H1 (cell line): ENCODE measurements around the gene C6orf136. TPM values are rescaled to one million over a fixed set of nuclear protein-coding genes. Genes with fewer than 3 reads are reported as not detected.

Experiments
- CTCF ChIA-PET: fragments of 300-600 bp; sonication (Branson Sonifier 250); formaldehyde crosslinking; loops from one replicate; lab custom pipeline; 2021; ENCODE audit not compliant: partially characterized antibody; lab: Charles Lee
- POLR2A ChIA-PET: fragments of 300-600 bp; sonication (Branson Sonifier 250); formaldehyde crosslinking; loops from one replicate; lab custom pipeline; 2021; ENCODE audit warnings: inconsistent platforms; ENCODE audit not compliant: partially characterized antibody; lab: Charles Lee
- DNase-seq, 2 experiments: peaks; one replicate each; pipeline versions ENCODE4 v3.0.0 to v3.0.0-alpha.2; 2010 to 2022; ENCODE audit warnings: low spot score in 2 of 2, low read depth in 1 of 2, mixed read lengths in 1 of 2
- FAIRE-seq: peaks from 2 replicates; lab custom pipeline; 2011; peaks lifted over from hg19 to GRCh38; lab: Jason Lieb, UNC
- H2AFZ ChIP-seq: 2 replicates; pipeline ENCODE4 v1.8.1; 2012; ENCODE audit warnings: low read length, inconsistent platforms
- H2AK5ac ChIP-seq: 2 replicates; pipeline ENCODE4 v1.6.1; 2013; ENCODE audit warnings: low read depth, low read length
- H2BK120ac ChIP-seq: replicated peaks from 2 replicates; pipeline ENCODE3; 2013; ENCODE audit warnings: low read depth, low read length, inconsistent platforms
- H2BK12ac ChIP-seq: 2 replicates; pipeline ENCODE4 v1.6.1; 2013; ENCODE audit warnings: low read depth, low read length
- H2BK15ac ChIP-seq: 2 replicates; pipeline ENCODE4 v1.6.1; 2013; ENCODE audit warnings: low read length
- H2BK20ac ChIP-seq: 2 replicates; pipeline ENCODE4 v1.6.1; 2013; ENCODE audit warnings: low read length
- H2BK5ac ChIP-seq: 2 replicates; pipeline ENCODE4 v1.6.1; 2013; ENCODE audit warnings: low read depth, low read length
- H3K14ac ChIP-seq: 2 replicates; pipeline ENCODE4 v1.6.1; 2013; ENCODE audit warnings: inconsistent platforms; ENCODE audit not compliant: insufficient read length
- H3K18ac ChIP-seq: 2 replicates; pipeline ENCODE4 v1.6.1; 2013; ENCODE audit warnings: low read length; ENCODE audit errors: extremely low read depth
- H3K23ac ChIP-seq: 2 replicates; pipeline ENCODE4 v1.6.1; 2013; ENCODE audit warnings: inconsistent platforms; ENCODE audit not compliant: insufficient read length
- H3K23me2 ChIP-seq: 2 replicates; pipeline ENCODE4 v1.6.1; 2013; ENCODE audit warnings: low read depth, low read length
- H3K27ac ChIP-seq: 2 replicates; pipeline ENCODE4 v1.6.1; 2011; ENCODE audit warnings: low read depth, low read length, inconsistent platforms
- H3K27me3 ChIP-seq, 4 experiments: replicated peaks in 1 of 4; 1 replicate in 1 of 4; 2 replicates in 3 of 4; pipeline versions ENCODE4 v1.6.1 to v1.8.1; 2011 to 2013; ENCODE audit warnings: low read length in 3 of 4, mild to moderate bottlenecking in 3 of 4, inconsistent platforms in 2 of 4, mixed read lengths in 2 of 4, moderate library complexity in 1 of 4; ENCODE audit not compliant: control insufficient read depth in 3 of 4, insufficient read depth in 3 of 4; ENCODE audit errors: extremely low read depth in 1 of 4
- H3K36me3 ChIP-seq, 4 experiments: 2 replicates each; pipeline versions ENCODE4 v1.6.1 to v1.8.1; 2011 to 2013; ENCODE audit warnings: mild to moderate bottlenecking in 4 of 4, low read length in 3 of 4, moderate library complexity in 2 of 4, control low read depth in 1 of 4, inconsistent platforms in 1 of 4; ENCODE audit not compliant: insufficient read depth in 4 of 4, control insufficient read depth in 2 of 4
- H3K4ac ChIP-seq: replicated peaks from 2 replicates; pipeline ENCODE3; 2013; ENCODE audit warnings: low read length, low read depth, mixed read lengths, inconsistent platforms; ENCODE audit not compliant: insufficient read length
- H3K4me1 ChIP-seq, 4 experiments: replicated peaks in 1 of 4; 1 replicate in 1 of 4; 2 replicates in 3 of 4; pipeline versions ENCODE4 v1.6.1 to v1.8.1; 2011 to 2013; ENCODE audit warnings: low read length in 3 of 4, inconsistent platforms in 2 of 4, mixed read lengths in 1 of 4; ENCODE audit not compliant: insufficient read depth in 4 of 4, control insufficient read depth in 3 of 4
- H3K4me2 ChIP-seq, 2 experiments: 2 replicates each; pipeline versions ENCODE4 v1.6.1 to v1.8.1; 2011 to 2013; ENCODE audit warnings: low read depth in 2 of 2, low read length in 2 of 2, control low read depth in 1 of 2, inconsistent platforms in 1 of 2, mild to moderate bottlenecking in 1 of 2; ENCODE audit not compliant: insufficient read depth in 1 of 2
- H3K4me3 ChIP-seq, 4 experiments: fragments of 200-600, 300-600 bp in 1 of 4; sonication (generic), shearing (Covaris generic), sonication (Bioruptor Twin) in 1 of 4; 2 replicates each; pipeline versions ENCODE4 v1.5.1 to v1.8.1; 2011 to 2016; ENCODE audit warnings: low read length in 4 of 4, low read depth in 3 of 4, control low read depth in 2 of 4, inconsistent platforms in 2 of 4, mild to moderate bottlenecking in 2 of 4, mixed read lengths in 1 of 4, moderate library complexity in 1 of 4; ENCODE audit not compliant: insufficient read depth in 2 of 4; ENCODE audit errors: extremely low read depth in 1 of 4
- H3K56ac ChIP-seq: replicated peaks from 2 replicates; pipeline ENCODE3; 2013; ENCODE audit warnings: low read depth, mild to moderate bottlenecking, mixed read lengths, low read length, inconsistent platforms; ENCODE audit not compliant: insufficient read length
- H3K79me1 ChIP-seq: 2 replicates; pipeline ENCODE4 v1.6.1; 2013; ENCODE audit warnings: low read depth, low read length, control low read depth
- H3K79me2 ChIP-seq, 2 experiments: 2 replicates each; pipeline versions ENCODE4 v1.6.1 to v1.8.1; 2012 to 2013; ENCODE audit warnings: low read length in 2 of 2, mild to moderate bottlenecking in 2 of 2, inconsistent platforms in 1 of 2; ENCODE audit not compliant: insufficient read depth in 2 of 2, control insufficient read depth in 1 of 2
- H3K9ac ChIP-seq, 4 experiments: replicated peaks in 1 of 4; 1 replicate in 1 of 4; 2 replicates in 3 of 4; pipeline versions ENCODE4 v1.6.1 to v1.8.1; 2011 to 2013; ENCODE audit warnings: low read depth in 3 of 4, low read length in 3 of 4, control low read depth in 2 of 4, mild to moderate bottlenecking in 2 of 4, moderate library complexity in 2 of 4, inconsistent platforms in 1 of 4; ENCODE audit errors: extremely low read depth in 1 of 4
- H3K9me3 ChIP-seq, 2 experiments: 2 replicates each; pipeline versions ENCODE4 v1.6.1 to v1.8.1; 2012 to 2013; ENCODE audit warnings: mild to moderate bottlenecking in 2 of 2, moderate library complexity in 2 of 2, control low read depth in 1 of 2, inconsistent platforms in 1 of 2, low read depth in 1 of 2, low read length in 1 of 2, mixed read lengths in 1 of 2; ENCODE audit not compliant: insufficient read depth in 2 of 2
- H4K20me1 ChIP-seq, 2 experiments: replicated peaks in 1 of 2; 2 replicates each; pipeline versions ENCODE3 to v1.8.1; 2011 to 2013; ENCODE audit warnings: inconsistent platforms in 2 of 2, low read length in 2 of 2, mild to moderate bottlenecking in 1 of 2; ENCODE audit not compliant: insufficient read depth in 2 of 2, control insufficient read depth in 1 of 2
- H4K5ac ChIP-seq: 2 replicates; pipeline ENCODE4 v1.6.1; 2013; ENCODE audit warnings: low read length, low read depth, mixed read lengths, inconsistent platforms; ENCODE audit not compliant: insufficient read length
- H4K8ac ChIP-seq: 2 replicates; pipeline ENCODE4 v1.8.0; 2013; ENCODE audit warnings: mild to moderate bottlenecking, moderate library complexity, low read length, inconsistent platforms; ENCODE audit not compliant: insufficient read depth; ENCODE audit errors: extremely low read depth
- H4K91ac ChIP-seq: replicated peaks from 2 replicates; pipeline ENCODE3; 2013; ENCODE audit warnings: low read length, mixed read lengths, inconsistent platforms; ENCODE audit not compliant: insufficient read length
- BRCA1 ChIP-seq: IDR thresholded peaks from 2 replicates; pipeline ENCODE4 v1.6.1; 2012; ENCODE audit warnings: low read depth, low read length, improper control_type of control experiment
- POLR2A ChIP-seq, 2 experiments: IDR thresholded peaks; 1 replicate in 1 of 2; 2 replicates in 1 of 2; pipeline ENCODE4 v1.6.1; 2011; ENCODE audit warnings: low read depth in 2 of 2, low read length in 2 of 2, mild to moderate bottlenecking in 2 of 2; ENCODE audit errors: control extremely low read depth in 1 of 2
- WGBS, 2 experiments: shearing (Covaris generic) in 1 of 2; methylation state at CpG; one replicate each; pipeline versions ENCODE4 v1.1.6 to v1.1.7; 2013 to 2015; ENCODE audit warnings: low lambda C conversion rate in 2 of 2, mixed read lengths in 2 of 2, inconsistent platforms in 1 of 2, low coverage in 1 of 2, missing lambda C conversion rate in 1 of 2; ENCODE audit not compliant: insufficient replicate concordance in 2 of 2, insufficient coverage in 1 of 2, insufficient read length in 1 of 2; ENCODE audit errors: extremely low coverage in 1 of 2, missing lambda C conversion rate in 1 of 2; 5-methylcytosine and 5-hydroxymethylcytosine counted together
- polyA plus RNA-seq, 7 experiments: library from polyadenylated mRNA; depleted of rRNA in 3 of 7; stranded (reverse) in 5 of 7; unstranded in 2 of 7; fragments of >200 nt in 5 of 7; fragments of 200-250 nt in 2 of 7; gene quantifications; 1 replicate in 5 of 7; 2 replicates in 1 of 7; 4 replicates in 1 of 7; pipeline versions ENCODE4 v1.2.1 to v1.2.3, GENCODE V29; 2011 to 2013; ENCODE audit warnings: missing spikeins in 2 of 7, mixed read lengths in 2 of 7
- total RNA-seq: library from RNA; stranded (reverse); fragmentation: NEBNext Ultra II Directional; extraction: Animal tissue kit (Norgen Biotek cat#: 25700); gene quantifications from 2 replicates; pipeline ENCODE4 v1.2.1, GENCODE V29; 2021

The C6orf136 gene
- total and polyA plus RNA-seq, 2 of the 8 experiments (the other 6 are each of a cell fraction or from before 2014, with no cell fraction given), result 20.8 to 23.1 TPM

DNA sequence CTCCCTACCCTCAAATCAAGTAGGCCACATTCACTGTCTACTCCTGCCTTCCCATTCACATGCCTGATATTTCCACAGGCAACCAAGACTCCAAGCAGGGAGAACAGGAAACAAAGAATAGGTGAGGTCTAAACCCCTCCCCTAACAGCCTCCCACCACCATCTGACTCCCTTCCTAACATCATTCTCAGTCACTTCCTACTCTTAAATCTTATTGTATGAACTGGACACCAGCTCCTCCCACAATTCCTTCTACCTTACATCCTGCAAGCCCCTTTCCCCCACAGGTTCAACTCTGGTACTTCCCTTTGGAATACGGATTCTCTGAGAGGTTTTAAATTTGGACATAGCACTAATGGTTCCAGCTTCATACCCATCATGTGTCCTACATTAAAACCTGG is 944 bp upstream of the C6orf136 start:
- H3K14ac ChIP-seq, result no peak overlapping the region
- WGBS, 2 experiments, result 100% methylated on average over 1 of the region's 1 CpG; no CpG with 5 or more reads in 1 of the 2 experiments
- H4K5ac ChIP-seq, result no peak overlapping the region
- no peak overlapping the region for H2BK20ac ChIP-seq
- no peak overlapping the region for H2BK15ac ChIP-seq
- FAIRE-seq (no peak), DNase-seq (no peak)
- TF ChIP-seq BRCA1 (no peak), POLR2A (IDR thresholded peaks at IDR 0.05; ENCODE audit: control extremely low read depth in 1 of 2, low read depth in 2 of 2, low read length in 2 of 2) (peak in 1 of 2 experiments; percentile 29; a peak in 2 of 3 replicates)
- no peak overlapping the region for H3K18ac ChIP-seq
- H3K9ac ChIP-seq, result 0 out of 7 replicates have a peak overlapping the region, but pooled peaks of 1 of the 4 experiments have one; percentile 22
- H3K9me3 ChIP-seq, result no peaks in the 10 kb centered on the region
- POLR2A ChIA-PET, result interaction anchor here (0.5 to 3.3 kb wide), 18 partner anchors 8 to 77 kb away, joined by 3 to 23 read pairs (median 4); partner anchors contain the start of genes ABCF1, MRPS18B and PPP1R10
- peaks cover 0 to 2% of the 10 kb centered on the region in 2 experiments for H4K20me1 ChIP-seq
- no peak overlapping the region for H2BK12ac ChIP-seq
- H3K23ac ChIP-seq, result no peak overlapping the region
- H4K91ac ChIP-seq, result no peak overlapping the region
- CTCF ChIA-PET, result interaction anchor here (1.3 to 1.4 kb wide), 2 partner anchors 27 to 48 kb away, joined by 3 to 4 read pairs; partner anchors contain the start of gene DHX16
- peaks cover 5% of the 10 kb centered on the region; the same call in 1 of the 2 replicates for H3K23me2 ChIP-seq
- H2BK5ac ChIP-seq, result no peak overlapping the region
- H3K4me3 ChIP-seq, result peak overlapping the region in 2 of 4 experiments; percentile 74 to 88; a peak in 5 of 8 replicates
- peaks cover 8% of the 10 kb centered on the region for H3K79me1 ChIP-seq
- H2AFZ ChIP-seq, result no peak overlapping the region
- H4K8ac ChIP-seq, result no peak overlapping the region
- H3K4ac ChIP-seq, result no peak overlapping the region
- H3K4me2 ChIP-seq, result peak overlapping the region; percentile 76 to 86
- H3K79me2 ChIP-seq, result peaks cover 3 to 20% of the 10 kb centered on the region in 2 experiments; a peak in 3 of 4 replicates
- no peak overlapping the region for H3K56ac ChIP-seq
- H3K4me1 ChIP-seq, result peaks cover 0 to 6% (median 4%) of the 10 kb centered on the region in 4 experiments; a peak in 5 of 7 replicates
- H2AK5ac ChIP-seq, result no peak overlapping the region
- H3K36me3 ChIP-seq, result peaks cover 6 to 11% (median 7%) of the 10 kb centered on the region in 4 experiments
- H3K27ac ChIP-seq, result no peak overlapping the region
- H2BK120ac ChIP-seq, result no peak overlapping the region
- H3K27me3 ChIP-seq, result no peaks in the 10 kb centered on the region
